GM19438 (cell line): ENCODE results near the gene SHISA3.

Experiments used
- ATAC-seq: cut with Tn5 transposase; IDR thresholded peaks from one replicate; pipeline ENCODE4 v1.9.1; 2021; ENCODE audit warnings: low read depth; ENCODE audit not compliant: unreplicated experiment

The SHISA3 gene

GRCh38 chr4:42440083-42440482, 42.8 kb downstream of the SHISA3 start:
- ATAC-seq: no peak

GRCh38 chr4:42442601-42443000, 45.3 kb downstream of the SHISA3 start:
- no peak for ATAC-seq

- no peak for ATAC-seq
These were observed 47.8 kb downstream of the SHISA3 start for GRCh38 chr4:42445038-42445437.

- ATAC-seq: no peak
These were observed 49.5 kb downstream of the SHISA3 start for GRCh38 chr4:42446823-42447222.
